ENCODE measurements around the gene SH2D4B.

SH2D4B gene

DNA sequence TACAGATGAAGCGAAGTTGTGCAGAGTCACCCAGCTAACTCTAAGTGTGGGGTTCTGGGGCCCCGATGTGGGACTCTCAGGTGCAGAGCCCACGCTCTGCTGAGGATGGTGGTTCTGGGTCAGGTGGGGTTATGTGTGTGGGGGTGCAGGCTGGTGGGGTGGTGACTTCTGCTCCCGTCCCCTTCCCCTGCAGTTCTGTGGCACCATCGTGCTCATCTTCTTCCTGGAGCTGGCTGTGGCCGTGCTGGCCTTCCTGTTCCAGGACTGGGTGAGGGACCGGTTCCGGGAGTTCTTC, 28.6 kb upstream of the SH2D4B start:
- Mint-ChIP-seq H3K36me3 (ENCODE audit: low read depth) (peaks cover 57% of the 10 kb centered on the region), H3K9me3 (no peaks in the 10 kb centered on the region), H3K27me3 (ENCODE audit: low read depth) (peaks cover 3% of the 10 kb centered on the region), H3K27ac (peak overlapping the region in 1 of 3 experiments; percentile 93), H3K4me1 (peaks cover 44% of the 10 kb centered on the region), H3K4me3 (no peak overlapping the region)
- TF ChIP-seq CTCF (IDR thresholded peaks at IDR 0.05; ENCODE audit: unreplicated experiment in 3 of 3) = no peak

DNA sequence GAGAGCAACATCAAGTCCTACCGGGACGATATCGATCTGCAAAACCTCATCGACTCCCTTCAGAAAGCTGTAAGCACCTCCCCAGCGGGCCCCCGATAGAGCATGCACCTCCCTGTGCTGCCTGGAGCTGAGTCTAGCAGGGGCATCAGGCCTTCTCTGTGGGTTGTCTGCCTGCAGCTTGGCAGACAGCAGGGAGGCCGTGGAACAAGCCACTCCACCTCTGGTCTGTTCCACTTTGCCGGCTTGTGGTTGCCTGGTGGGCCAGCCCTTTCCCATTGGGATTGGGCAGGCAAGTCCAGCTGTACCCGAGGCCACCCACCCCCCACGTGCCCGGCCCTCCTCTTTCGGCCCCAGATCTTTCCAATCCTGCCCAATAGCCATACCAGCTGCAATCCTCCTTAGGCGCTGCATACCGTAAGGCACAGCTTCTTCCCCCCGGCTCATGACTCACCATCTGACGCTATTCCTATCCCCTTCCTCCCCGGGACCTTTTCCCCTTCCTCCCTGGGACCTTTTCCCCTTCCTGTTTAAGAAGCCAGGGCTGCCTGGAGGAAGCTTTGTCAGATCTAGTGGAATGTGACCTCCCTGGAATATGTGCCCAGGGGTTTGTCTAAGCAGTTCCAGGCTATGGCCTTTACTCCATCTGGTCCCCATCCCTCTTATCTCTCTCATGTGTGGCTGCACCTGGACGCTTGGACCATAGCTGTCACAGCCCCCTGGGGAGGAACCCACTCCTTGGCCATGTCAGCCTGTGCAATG, 28.1 kb upstream of the SH2D4B start:
- H3K27me3 Mint-ChIP-seq (ENCODE audit: low read depth) = no peaks in the 10 kb centered on the region
- no peaks in the 10 kb centered on the region for H3K9me3 Mint-ChIP-seq
- H3K27ac Mint-ChIP-seq = peak overlapping the region in 2 of 3 experiments; percentile 60 to 70
- TF ChIP-seq CTCF (IDR thresholded peaks at IDR 0.05; ENCODE audit: unreplicated experiment in 3 of 3) = no peak
- no peak overlapping the region for H3K4me3 Mint-ChIP-seq
- peaks cover 63% of the 10 kb centered on the region for H3K36me3 Mint-ChIP-seq (ENCODE audit: low read depth)
- peaks cover 39% of the 10 kb centered on the region for H3K4me1 Mint-ChIP-seq

- no peak for TF ChIP-seq CTCF (IDR thresholded peaks at IDR 0.05; ENCODE audit: unreplicated experiment in 3 of 3)
- Mint-ChIP-seq H3K4me3 (no peak overlapping the region), H3K36me3 (ENCODE audit: low read depth) (peaks cover 80% of the 10 kb centered on the region), H3K9me3 (no peaks in the 10 kb centered on the region), H3K27me3 (ENCODE audit: low read depth) (no peaks in the 10 kb centered on the region), H3K27ac (peak overlapping the region in 1 of 3 experiments; percentile 50), H3K4me1 (peaks cover 23% of the 10 kb centered on the region)
Observed at GRCh38 chr10:80512031-80512526, 25.6 kb upstream of the SH2D4B start.

DNA sequence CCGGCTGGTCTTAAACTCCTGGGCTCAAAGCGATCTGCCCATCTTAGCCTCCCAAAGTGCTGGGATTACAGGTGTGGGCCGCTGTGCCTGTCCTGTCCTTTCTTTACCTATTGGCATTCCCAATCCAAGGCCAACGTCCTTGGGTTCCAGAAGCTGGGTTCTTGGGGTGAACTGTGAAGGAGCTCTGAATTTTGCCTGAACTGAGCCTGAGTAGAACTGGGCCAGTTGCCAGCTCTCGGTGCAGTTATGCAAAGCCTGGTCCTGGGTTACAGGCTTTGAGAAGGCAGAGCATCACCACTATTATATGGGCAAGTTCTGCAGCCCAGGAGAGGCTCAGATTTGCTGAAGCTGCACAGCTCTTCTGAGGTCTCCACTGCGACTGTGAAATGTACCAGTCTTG, 24.6 kb upstream of the SH2D4B start:
- Mint-ChIP-seq H3K9me3 (no peaks in the 10 kb centered on the region), H3K36me3 (ENCODE audit: low read depth) (peaks cover 86% of the 10 kb centered on the region), H3K27me3 (ENCODE audit: low read depth) (no peaks in the 10 kb centered on the region), H3K4me1 (peaks cover 15% of the 10 kb centered on the region), H3K4me3 (no peak overlapping the region), H3K27ac (no peak overlapping the region)
- TF ChIP-seq CTCF (IDR thresholded peaks at IDR 0.05; ENCODE audit: unreplicated experiment in 3 of 3) = no peak

DNA sequence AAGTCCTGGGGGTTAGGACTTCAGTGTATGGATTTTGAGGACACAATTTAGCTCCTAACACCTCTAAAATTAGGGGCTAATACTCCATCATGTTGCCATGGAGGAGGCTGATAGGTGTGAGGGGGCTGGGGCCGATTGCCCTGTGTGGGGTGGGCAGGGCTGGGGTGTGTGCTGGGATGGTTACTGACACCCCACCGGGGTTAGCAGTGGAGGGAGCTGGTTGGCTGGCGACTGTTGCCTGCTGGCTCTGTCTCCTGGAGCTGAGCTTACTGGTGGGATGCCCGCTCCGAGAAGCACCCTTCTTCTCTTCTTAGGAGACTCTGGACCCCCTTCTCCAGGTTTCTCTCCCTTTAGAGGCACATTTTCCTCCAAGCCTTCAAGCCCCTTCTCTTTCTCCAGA, 22.2 kb upstream of the SH2D4B start:
- Mint-ChIP-seq H3K36me3 (ENCODE audit: low read depth) (peaks cover 86% of the 10 kb centered on the region), H3K9me3 (no peaks in the 10 kb centered on the region), H3K4me1 (peaks cover 8% of the 10 kb centered on the region)

More for the DNA sequence above, 22.2 kb upstream of the SH2D4B start:
- TF ChIP-seq CTCF (IDR thresholded peaks at IDR 0.05; ENCODE audit: unreplicated experiment in 3 of 3) = no peak
- no peak overlapping the region for H3K4me3 Mint-ChIP-seq
- H3K27ac Mint-ChIP-seq = no peak overlapping the region
- no peaks in the 10 kb centered on the region for H3K27me3 Mint-ChIP-seq (ENCODE audit: low read depth)

Data from nephron (organoid).